Mesothelial cell of epicardium (in vitro differentiated cells): ENCODE results near the gene UBN1. TPM values are rescaled to one million over a fixed set of nuclear protein-coding genes. Genes with fewer than 3 reads are reported as not detected.
"Not testable (repeated sequence)": the region's sequence is repeated elsewhere in the genome, so short reads cannot be mapped to it uniquely, and the experiment has no call there.

Source experiments
- DNase-seq, 2 experiments: peaks; one replicate each; pipeline ENCODE4 v3.0.0; 2021; ENCODE audit warnings: low spot score in 2 of 2; ENCODE audit not compliant: unreplicated experiment in 2 of 2
- H3K27ac Mint-ChIP-seq: 2 replicates; pipeline ENCODE4 v1.8.0; 2021; ENCODE audit warnings: mixed read lengths
- H3K27me3 Mint-ChIP-seq: 2 replicates; pipeline ENCODE4 v1.8.0; 2021; ENCODE audit warnings: low read depth, mixed read lengths
- H3K36me3 Mint-ChIP-seq: 2 replicates; pipeline ENCODE4 v1.8.0; 2021; ENCODE audit warnings: mixed read lengths
- H3K4me1 Mint-ChIP-seq: 2 replicates; pipeline ENCODE4 v1.8.0; 2021; ENCODE audit warnings: mixed read lengths
- H3K4me3 Mint-ChIP-seq: 2 replicates; pipeline ENCODE4 v1.8.0; 2021; ENCODE audit warnings: mild to moderate bottlenecking, moderate library complexity, mixed read lengths
- H3K9me3 Mint-ChIP-seq: 2 replicates; pipeline ENCODE4 v1.8.0; 2021; ENCODE audit warnings: mixed read lengths
- CTCF ChIP-seq: fragments of 200-600 bp; sonication (generic); IDR thresholded peaks from one replicate; pipeline ENCODE4 v1.5.0; 2021; ENCODE audit warnings: antibody characterized with exemption; ENCODE audit not compliant: unreplicated experiment
- total RNA-seq: library from RNA; stranded (reverse); gene quantifications from 3 replicates; pipeline ENCODE4 v1.2.1, GENCODE V29; 2021

The UBN1 gene
- total RNA-seq, 1 donor from 2014 or later, result 40.5 TPM

GRCh38 chr16:4924593-4925292 is 77.5 kb downstream of the UBN1 start:
- TF ChIP-seq CTCF, result no peak
- H3K36me3 Mint-ChIP-seq, result peaks cover 14% of the 10 kb centered on the region
- peak overlapping the region; percentile 30 for H3K4me3 Mint-ChIP-seq
- no peaks in the 10 kb centered on the region for H3K27me3 Mint-ChIP-seq
- peak overlapping the region; percentile 97 for H3K27ac Mint-ChIP-seq
- no peak for DNase-seq
- peaks cover 7% of the 10 kb centered on the region for H3K9me3 Mint-ChIP-seq
- peaks cover 27% of the 10 kb centered on the region for H3K4me1 Mint-ChIP-seq

GRCh38 chr16:4925293-4925607 is 78.0 kb downstream of the UBN1 start:
- peak overlapping the region; percentile 30 for H3K4me3 Mint-ChIP-seq
- H3K27ac Mint-ChIP-seq, result peak overlapping the region; percentile 97
- H3K27me3 Mint-ChIP-seq, result no peaks in the 10 kb centered on the region
- peaks cover 27% of the 10 kb centered on the region for H3K4me1 Mint-ChIP-seq
- no peak for DNase-seq
- peaks cover 7% of the 10 kb centered on the region for H3K9me3 Mint-ChIP-seq
- TF ChIP-seq CTCF, result no peak
- peaks cover 18% of the 10 kb centered on the region for H3K36me3 Mint-ChIP-seq

- no peak for TF ChIP-seq CTCF
- peaks cover 27% of the 10 kb centered on the region for H3K4me1 Mint-ChIP-seq
- H3K27ac Mint-ChIP-seq, result peak overlapping the region; percentile 97
- no peak overlapping the region for H3K4me3 Mint-ChIP-seq
- H3K9me3 Mint-ChIP-seq, result peaks cover 7% of the 10 kb centered on the region
- DNase-seq, result no peak
- H3K27me3 Mint-ChIP-seq, result no peaks in the 10 kb centered on the region
- H3K36me3 Mint-ChIP-seq, result peaks cover 18% of the 10 kb centered on the region
Observed at GRCh38 chr16:4925791-4926190, 78.5 kb downstream of the UBN1 start.

- TF ChIP-seq CTCF, result no peak
- Mint-ChIP-seq H3K4me1 (peaks cover 27% of the 10 kb centered on the region), H3K4me3 (no peak overlapping the region), H3K27ac (no peak overlapping the region), H3K9me3 (peaks cover 7% of the 10 kb centered on the region), H3K27me3 (no peaks in the 10 kb centered on the region), H3K36me3 (peaks cover 18% of the 10 kb centered on the region)
- no peak for DNase-seq
Observed at GRCh38 chr16:4926928-4927327, 79.6 kb downstream of the UBN1 start.

- H3K27me3 Mint-ChIP-seq, result no peaks in the 10 kb centered on the region
- no peak overlapping the region for H3K4me3 Mint-ChIP-seq
- H3K9me3 Mint-ChIP-seq, result peaks cover 7% of the 10 kb centered on the region
- peaks cover 24% of the 10 kb centered on the region for H3K4me1 Mint-ChIP-seq
- no peak for TF ChIP-seq CTCF
- peaks cover 18% of the 10 kb centered on the region for H3K36me3 Mint-ChIP-seq
- no peak for DNase-seq
- no peak overlapping the region for H3K27ac Mint-ChIP-seq
Observed at GRCh38 chr16:4927661-4928060, 80.4 kb downstream of the UBN1 start.

GRCh38 chr16:4928227-4928626 is 80.9 kb downstream of the UBN1 start:
- Mint-ChIP-seq H3K36me3 (peaks cover 18% of the 10 kb centered on the region), H3K4me3 (no peak overlapping the region), H3K27ac (no peak overlapping the region), H3K27me3 (no peaks in the 10 kb centered on the region), H3K4me1 (peaks cover 19% of the 10 kb centered on the region), H3K9me3 (peaks cover 7% of the 10 kb centered on the region)
- TF ChIP-seq CTCF, result no peak
- no peak for DNase-seq

GRCh38 chr16:4929619-4930018 is 82.3 kb downstream of the UBN1 start:
- not testable (repeated sequence) for DNase-seq, H3K4me3 Mint-ChIP-seq, H3K27me3 Mint-ChIP-seq, H3K9me3 Mint-ChIP-seq, H3K27ac Mint-ChIP-seq
- Mint-ChIP-seq H3K36me3 (peaks cover 18% of the 10 kb centered on the region), H3K4me1 (peaks cover 12% of the 10 kb centered on the region)
